Esophagus mucosa (tissue), 1 donor: ENCODE data around the gene SART3. TPM values are rescaled to one million over a fixed set of nuclear protein-coding genes. Genes with fewer than 3 reads are reported as not detected.
"Not testable (repeated sequence)": the region's sequence is repeated elsewhere in the genome, so short reads cannot be mapped to it uniquely, and the experiment has no call there.

Experiments
- ATAC-seq: fragments of 200-7000 bp; cut with Tn5 transposase; one replicate; pipeline ENCODE4 v1.9.1; 2020
- total RNA-seq: library from RNA; stranded (reverse); gene quantifications from one replicate; pipeline ENCODE4 v1.2.4, GENCODE V29; 2023
- donor health status: DM: yes; HTN: yes; CAD: no.

The SART3 gene
- total RNA-seq, 1 donor from 2014 or later, result 25.7 TPM

- ATAC-seq, result no peak
Measured at GRCh38 chr12:108517288-108518100, 43.5 kb downstream of the SART3 start.

DNA sequence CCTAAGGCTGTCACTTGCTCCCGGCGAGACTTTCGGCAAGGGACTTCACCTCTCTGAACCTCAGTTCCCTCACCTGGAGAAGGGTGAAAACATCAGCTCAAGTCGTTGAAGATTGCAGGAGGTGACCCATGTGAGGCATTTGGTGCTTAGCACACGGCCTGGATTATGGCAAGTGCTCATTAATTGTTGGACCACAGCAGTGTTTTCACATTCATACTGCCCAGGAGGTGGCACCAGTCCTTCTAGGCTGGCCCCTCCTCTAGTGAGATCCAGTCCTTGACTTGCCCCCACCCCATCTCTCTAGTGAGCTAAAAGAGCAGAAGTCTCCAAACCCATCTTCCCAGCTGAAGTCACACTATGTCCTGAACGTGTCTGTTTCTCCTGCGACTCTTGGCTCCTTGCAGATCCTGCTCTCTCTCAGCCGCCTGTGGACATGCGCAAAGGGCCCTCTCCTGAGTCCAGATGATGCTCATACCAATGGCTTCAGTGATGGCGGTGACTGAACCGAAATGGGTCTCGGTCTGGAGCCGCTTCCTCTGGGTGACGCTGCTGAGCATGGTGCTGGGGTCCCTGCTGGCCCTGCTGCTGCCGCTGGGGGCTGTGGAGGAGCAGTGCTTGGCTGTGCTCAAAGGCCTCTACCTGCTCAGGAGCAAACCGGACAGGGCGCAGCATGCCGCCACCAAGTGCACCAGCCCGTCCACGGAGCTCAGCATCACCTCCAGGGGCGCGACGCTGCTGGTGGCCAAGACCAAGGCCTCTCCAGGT, 44.3 kb downstream of the SART3 start:
- ATAC-seq, result no peak

GRCh38 chr12:108515916-108516315, 45.1 kb downstream of the SART3 start:
- peak; percentile 4 for ATAC-seq

GRCh38 chr12:108514973-108515814, 45.8 kb downstream of the SART3 start, which contains the start of gene FICD:
FICD (plus strand) TSS chr12:108515277; CDS start chr12:108516973, 1,696 bp downstream.
- peak; percentile 94 for ATAC-seq

GRCh38 chr12:108514468-108514972, 46.5 kb downstream of the SART3 start:
- no peak for ATAC-seq

DNA sequence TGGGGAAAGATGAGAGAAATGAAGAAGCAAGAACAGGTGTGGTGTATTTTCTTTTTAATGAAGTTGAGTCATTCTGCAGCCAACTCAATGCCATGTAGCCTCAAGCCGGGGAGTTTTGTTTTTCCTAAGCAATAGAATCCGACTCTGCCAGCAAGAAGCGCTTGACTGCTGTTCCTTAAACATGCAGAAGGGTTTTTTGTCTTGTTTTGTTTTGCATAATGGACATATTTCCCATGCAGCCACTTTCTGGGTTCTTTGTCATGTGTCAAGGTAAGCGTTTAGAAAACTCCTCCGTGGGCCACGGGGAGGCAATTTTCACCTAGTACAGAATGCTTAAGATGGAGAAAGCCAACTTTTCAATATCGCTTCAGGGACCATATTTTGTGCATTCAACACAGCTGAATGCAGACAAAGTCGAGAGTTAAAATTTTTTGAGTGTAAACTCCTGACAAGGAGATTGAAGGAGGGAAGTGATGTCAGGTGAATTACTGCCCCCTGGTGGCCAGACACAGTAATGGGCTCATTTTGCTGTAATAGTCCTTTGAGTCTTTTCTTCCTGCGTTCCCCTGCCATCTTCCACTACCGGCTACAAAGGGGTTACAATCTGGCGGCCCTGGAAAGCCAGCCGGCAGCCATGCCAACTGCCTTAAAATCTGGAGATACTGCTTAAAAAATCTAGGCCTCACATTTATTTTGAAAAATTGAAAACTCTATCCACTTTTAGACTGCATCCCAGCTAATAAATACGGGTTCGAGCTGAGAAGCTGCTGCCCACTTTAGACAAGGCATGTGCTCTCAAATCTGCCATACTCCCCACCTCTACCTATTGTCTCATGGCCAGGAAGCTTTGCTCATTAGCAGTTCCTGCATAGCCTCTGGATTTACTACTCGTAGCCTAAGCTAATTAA, 49.1 kb downstream of the SART3 start:
- no peak for ATAC-seq

DNA sequence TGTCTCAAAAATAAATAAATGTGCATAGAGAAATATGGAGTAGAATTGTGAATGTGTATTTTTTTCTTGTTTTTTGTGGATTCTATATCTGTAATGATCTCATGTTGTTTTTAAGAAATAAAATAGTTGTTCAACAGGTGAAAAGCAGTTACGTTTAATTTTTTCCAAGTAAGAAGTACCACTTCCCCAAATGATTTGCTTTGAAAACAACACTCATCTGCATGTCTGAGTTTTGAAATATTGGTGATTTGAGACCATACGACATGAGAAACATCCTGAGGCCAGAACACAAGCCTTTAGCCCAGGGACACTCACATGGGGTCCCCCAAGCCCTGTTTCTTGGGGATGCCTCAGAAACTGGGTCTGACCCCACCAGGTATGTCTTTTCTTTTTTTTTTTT, 50.1 kb downstream of the SART3 start:
- ATAC-seq, result no peak

DNA sequence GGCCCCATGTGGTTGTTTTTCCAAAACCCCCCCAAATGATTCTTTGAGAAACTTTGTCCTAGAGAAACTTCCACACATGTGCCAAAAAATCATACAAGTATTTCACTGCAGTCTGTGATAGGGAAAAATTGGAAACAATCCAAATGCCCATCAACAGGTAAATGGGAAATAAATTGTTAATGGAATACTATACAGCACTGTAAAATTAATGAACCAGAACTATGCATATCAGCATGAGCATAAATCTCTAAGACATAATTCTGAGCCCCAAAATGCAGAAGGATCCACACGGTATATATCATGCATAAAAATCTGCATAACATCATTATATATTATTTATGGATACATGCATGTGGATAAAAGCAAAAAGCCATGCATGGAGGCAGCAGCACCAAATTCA, 51.2 kb downstream of the SART3 start:
- ATAC-seq, result no peak

- ATAC-seq, result peak; percentile 29
Measured at GRCh38 chr12:108507971-108508642, 52.9 kb downstream of the SART3 start.

DNA sequence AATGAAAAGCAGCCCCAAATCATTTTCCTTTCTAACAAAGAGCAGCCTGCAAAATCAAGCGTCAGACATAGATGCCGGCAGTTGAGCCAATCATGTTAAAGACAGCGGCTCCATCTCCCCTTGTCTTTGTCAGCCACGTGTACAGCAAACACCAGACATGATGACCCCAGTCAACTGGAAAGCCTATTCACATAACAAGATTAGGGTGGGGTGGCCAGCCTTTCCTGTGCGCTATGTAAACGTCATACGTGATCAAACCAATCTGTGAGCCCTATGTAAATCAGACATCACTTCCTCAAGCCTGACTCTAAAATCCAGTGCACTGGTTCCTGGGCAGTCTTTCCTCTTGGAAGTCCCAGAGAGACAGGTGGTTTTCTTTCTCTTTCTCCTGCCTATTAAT, 55.8 kb downstream of the SART3 start:
- ATAC-seq, result no peak

- ATAC-seq, result no peak
Measured at GRCh38 chr12:108502922-108503321, 58.1 kb downstream of the SART3 start.

GRCh38 chr12:108498136-108498535, 62.8 kb downstream of the SART3 start:
- ATAC-seq, result no peak

- ATAC-seq, result no peak
Measured at GRCh38 chr12:108495823-108496579, 65.0 kb downstream of the SART3 start.

DNA sequence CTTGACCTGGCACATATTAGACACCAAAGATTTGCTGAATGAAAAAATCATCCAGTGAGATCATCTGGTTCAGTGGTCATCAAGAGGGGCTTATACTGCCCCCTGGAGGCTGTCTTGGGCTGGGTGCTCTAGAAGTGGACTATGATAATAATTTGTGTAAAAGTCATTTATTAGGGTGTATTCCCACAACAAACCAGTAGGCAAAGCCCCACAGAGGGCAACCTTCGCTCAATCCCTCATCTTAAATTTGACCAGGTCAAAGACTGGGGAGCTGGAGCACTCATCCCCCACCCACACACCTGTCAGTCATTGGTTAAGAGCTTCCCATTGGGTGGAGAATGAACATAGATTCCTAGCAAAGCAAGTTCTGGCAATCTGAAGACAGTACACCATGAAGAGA, 65.9 kb downstream of the SART3 start:
- no peak for ATAC-seq

DNA sequence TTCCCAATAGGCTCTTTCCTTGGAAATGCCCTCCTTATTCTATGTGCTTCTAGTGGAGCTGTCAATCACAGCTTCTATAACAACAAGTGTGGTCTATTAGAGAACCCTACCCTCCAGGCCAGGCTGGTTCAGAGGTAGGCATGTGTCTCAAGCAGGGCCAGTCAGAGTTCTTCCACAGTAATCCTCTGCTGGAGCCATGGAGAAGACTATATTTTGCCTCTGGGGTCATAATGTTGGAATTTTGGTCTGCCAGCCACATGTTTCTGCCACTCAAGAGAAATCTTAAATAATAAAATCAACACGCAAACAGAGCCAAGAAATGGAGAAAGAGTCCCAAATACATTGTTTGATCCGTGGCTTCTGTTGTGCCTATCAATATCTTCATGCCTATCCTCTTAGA, 69.7 kb downstream of the SART3 start:
- ATAC-seq, result no peak

- not testable (repeated sequence) for ATAC-seq
Measured at GRCh38 chr12:108487029-108487428, 73.9 kb downstream of the SART3 start.

- ATAC-seq, result not testable (repeated sequence)
Measured at GRCh38 chr12:108485371-108485770, 75.6 kb downstream of the SART3 start.

DNA sequence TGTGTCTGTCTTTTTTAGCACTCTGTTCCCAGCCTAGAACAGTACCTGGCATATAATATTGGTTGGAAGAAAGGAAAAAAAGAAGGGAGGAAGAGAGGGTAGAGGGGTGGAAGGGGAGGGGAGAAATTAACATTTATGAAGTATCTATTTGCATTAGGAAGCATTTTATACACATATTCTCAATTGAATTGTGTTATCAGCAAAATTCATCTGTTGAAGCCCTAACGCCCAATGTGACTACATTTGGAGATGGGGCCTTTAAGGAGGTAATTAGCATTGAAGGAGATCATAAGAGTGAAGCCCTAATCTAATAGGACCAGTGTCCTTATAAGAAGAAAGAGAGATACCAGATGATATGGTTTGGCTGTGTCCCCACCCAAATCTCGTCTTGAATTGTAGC, 76.1 kb downstream of the SART3 start:
- no peak for ATAC-seq

DNA sequence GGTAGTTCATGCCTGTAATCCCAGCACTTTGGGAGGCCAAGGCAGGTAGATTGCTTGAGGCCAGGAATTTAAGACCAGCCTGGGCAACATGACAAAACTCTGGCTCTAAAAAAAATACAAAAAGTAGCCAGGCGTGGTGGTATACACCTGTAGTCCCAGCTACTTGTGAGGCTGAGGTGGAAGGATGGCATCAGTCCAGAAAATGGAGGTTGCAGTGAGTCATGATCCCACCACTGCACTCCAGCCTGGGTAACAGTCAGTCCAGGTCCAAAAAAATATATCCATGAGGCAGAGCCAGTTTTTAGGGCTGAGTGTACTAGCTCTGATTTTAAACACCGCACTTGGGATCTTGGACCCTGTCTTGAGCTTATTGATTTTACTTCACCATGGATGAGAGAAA, 76.5 kb downstream of the SART3 start:
- no peak for ATAC-seq
